ENCODE results near the gene FLCN. TPM values are rescaled to one million over a fixed set of nuclear protein-coding genes. Genes with fewer than 3 reads are reported as not detected.
"Not testable (repeated sequence)": the region's sequence is repeated elsewhere in the genome, so short reads cannot be mapped to it uniquely, and the experiment has no call there.

Gene FLCN
- polyA plus RNA-seq, 1 donor, result 116 TPM

GRCh38 chr17:17189559-17189958, 47.4 kb downstream of the FLCN start:
- peaks cover 33% of the 10 kb centered on the region for H3K36me3 ChIP-seq (ENCODE audit: control insufficient read depth, insufficient read depth, low read length)
- no peak overlapping the region for H3K27ac ChIP-seq (ENCODE audit: low read length)
- H3K9me3 ChIP-seq (ENCODE audit: control insufficient read depth, low read depth, low read length), result no peaks in the 10 kb centered on the region
- no peaks in the 10 kb centered on the region for H3K4me1 ChIP-seq (ENCODE audit: control insufficient read depth, insufficient read depth, low read length)
- 60% methylated on average over 1 of the region's 4 CpGs for WGBS (ENCODE audit: insufficient coverage, low lambda C conversion rate)
- H3K27me3 ChIP-seq (ENCODE audit: control insufficient read depth, insufficient read depth, low read length), result no peaks in the 10 kb centered on the region
- H3K4me3 ChIP-seq (ENCODE audit: low read length), result no peak overlapping the region
- no peak for DNase-seq

- WGBS (ENCODE audit: insufficient coverage, low lambda C conversion rate), result 60% methylated on average over 1 of the region's 4 CpGs
- no peaks in the 10 kb centered on the region for H3K9me3 ChIP-seq (ENCODE audit: control insufficient read depth, low read depth, low read length)
- H3K27me3 ChIP-seq (ENCODE audit: control insufficient read depth, insufficient read depth, low read length), result no peaks in the 10 kb centered on the region
- H3K4me3 ChIP-seq (ENCODE audit: low read length), result no peak overlapping the region
- no peaks in the 10 kb centered on the region for H3K4me1 ChIP-seq (ENCODE audit: control insufficient read depth, insufficient read depth, low read length)
- DNase-seq, result no peak
- peaks cover 42% of the 10 kb centered on the region for H3K36me3 ChIP-seq (ENCODE audit: control insufficient read depth, insufficient read depth, low read length)
- no peak overlapping the region for H3K27ac ChIP-seq (ENCODE audit: low read length)
Observed at GRCh38 chr17:17188586-17188985, 48.4 kb downstream of the FLCN start.

GRCh38 chr17:17186551-17187505, 50.1 kb downstream of the FLCN start:
- Histone ChIP-seq H3K9me3 (ENCODE audit: control insufficient read depth, low read depth, low read length) (no peaks in the 10 kb centered on the region), H3K27me3 (ENCODE audit: control insufficient read depth, insufficient read depth, low read length) (no peaks in the 10 kb centered on the region), H3K4me1 (ENCODE audit: control insufficient read depth, insufficient read depth, low read length) (no peaks in the 10 kb centered on the region), H3K4me3 (ENCODE audit: low read length) (no peak overlapping the region), H3K36me3 (ENCODE audit: control insufficient read depth, insufficient read depth, low read length) (peaks cover 57% of the 10 kb centered on the region), H3K27ac (ENCODE audit: low read length) (no peak overlapping the region)
- WGBS (ENCODE audit: insufficient coverage, low lambda C conversion rate), result 90% methylated on average over 2 of the region's 14 CpGs
- DNase-seq, result no peak

GRCh38 chr17:17186051-17186450, 50.9 kb downstream of the FLCN start:
- Histone ChIP-seq H3K27ac (ENCODE audit: low read length) (no peak overlapping the region), H3K27me3 (ENCODE audit: control insufficient read depth, insufficient read depth, low read length) (no peaks in the 10 kb centered on the region), H3K4me3 (ENCODE audit: low read length) (no peak overlapping the region), H3K36me3 (ENCODE audit: control insufficient read depth, insufficient read depth, low read length) (peaks cover 64% of the 10 kb centered on the region), H3K9me3 (ENCODE audit: control insufficient read depth, low read depth, low read length) (no peaks in the 10 kb centered on the region), H3K4me1 (ENCODE audit: control insufficient read depth, insufficient read depth, low read length) (no peaks in the 10 kb centered on the region)
- DNase-seq, result peak in 1 of 2 donors; percentile 53
- no CpG with 5 or more reads among the region's 3 CpGs for WGBS (ENCODE audit: insufficient coverage, low lambda C conversion rate)

- H3K4me1 ChIP-seq (ENCODE audit: control insufficient read depth, insufficient read depth, low read length); H3K4me3 ChIP-seq (ENCODE audit: low read length); H3K9me3 ChIP-seq (ENCODE audit: control insufficient read depth, low read depth, low read length); H3K27me3 ChIP-seq (ENCODE audit: control insufficient read depth, insufficient read depth, low read length); DNase-seq; H3K27ac ChIP-seq (ENCODE audit: low read length): not testable (repeated sequence)
- peaks cover 73% of the 10 kb centered on the region for H3K36me3 ChIP-seq (ENCODE audit: control insufficient read depth, insufficient read depth, low read length)
- 93% methylated on average over 2 of the region's 13 CpGs for WGBS (ENCODE audit: insufficient coverage, low lambda C conversion rate)
Observed at GRCh38 chr17:17184985-17185757, 51.8 kb downstream of the FLCN start.

GRCh38 chr17:17183744-17184143, 53.2 kb downstream of the FLCN start:
- H3K4me3 ChIP-seq (ENCODE audit: low read length), result no peak overlapping the region
- DNase-seq, result no peak
- no peak overlapping the region for H3K27ac ChIP-seq (ENCODE audit: low read length)
- H3K27me3 ChIP-seq (ENCODE audit: control insufficient read depth, insufficient read depth, low read length), result no peaks in the 10 kb centered on the region
- no CpG with 5 or more reads among the region's 4 CpGs for WGBS (ENCODE audit: insufficient coverage, low lambda C conversion rate)
- no peaks in the 10 kb centered on the region for H3K9me3 ChIP-seq (ENCODE audit: control insufficient read depth, low read depth, low read length)
- peaks cover 83% of the 10 kb centered on the region for H3K36me3 ChIP-seq (ENCODE audit: control insufficient read depth, insufficient read depth, low read length)
- no peaks in the 10 kb centered on the region for H3K4me1 ChIP-seq (ENCODE audit: control insufficient read depth, insufficient read depth, low read length)

GRCh38 chr17:17182598-17183136, 54.3 kb downstream of the FLCN start:
- H3K27me3 ChIP-seq (ENCODE audit: control insufficient read depth, insufficient read depth, low read length), result no peaks in the 10 kb centered on the region
- no peak overlapping the region for H3K4me3 ChIP-seq (ENCODE audit: low read length)
- no CpG with 5 or more reads among the region's 6 CpGs for whole genome bisulfite sequencing (ENCODE audit: insufficient coverage, low lambda C conversion rate)
- H3K27ac ChIP-seq (ENCODE audit: low read length), result no peak overlapping the region
- peaks cover 86% of the 10 kb centered on the region for H3K36me3 ChIP-seq (ENCODE audit: control insufficient read depth, insufficient read depth, low read length)
- no peak for DNase-seq
- H3K4me1 ChIP-seq (ENCODE audit: control insufficient read depth, insufficient read depth, low read length), result no peaks in the 10 kb centered on the region
- no peaks in the 10 kb centered on the region for H3K9me3 ChIP-seq (ENCODE audit: control insufficient read depth, low read depth, low read length)

GRCh38 chr17:17181666-17182597, 55.0 kb downstream of the FLCN start:
- no peak for DNase-seq
- H3K4me1 ChIP-seq (ENCODE audit: control insufficient read depth, insufficient read depth, low read length), result no peaks in the 10 kb centered on the region
- H3K9me3 ChIP-seq (ENCODE audit: control insufficient read depth, low read depth, low read length), result no peaks in the 10 kb centered on the region
- H3K4me3 ChIP-seq (ENCODE audit: low read length), result no peak overlapping the region
- H3K27me3 ChIP-seq (ENCODE audit: control insufficient read depth, insufficient read depth, low read length), result no peaks in the 10 kb centered on the region
- no CpG with 5 or more reads among the region's 15 CpGs for WGBS (ENCODE audit: insufficient coverage, low lambda C conversion rate)
- H3K36me3 ChIP-seq (ENCODE audit: control insufficient read depth, insufficient read depth, low read length), result peaks cover 86% of the 10 kb centered on the region
- no peak overlapping the region for H3K27ac ChIP-seq (ENCODE audit: low read length)

GRCh38 chr17:17180741-17181525, 56.0 kb downstream of the FLCN start:
- Histone ChIP-seq H3K36me3 (ENCODE audit: control insufficient read depth, insufficient read depth, low read length) (peaks cover 88% of the 10 kb centered on the region), H3K9me3 (ENCODE audit: control insufficient read depth, low read depth, low read length) (no peaks in the 10 kb centered on the region), H3K27ac (ENCODE audit: low read length) (no peak overlapping the region), H3K27me3 (ENCODE audit: control insufficient read depth, insufficient read depth, low read length) (no peaks in the 10 kb centered on the region), H3K4me3 (ENCODE audit: low read length) (no peak overlapping the region), H3K4me1 (ENCODE audit: control insufficient read depth, insufficient read depth, low read length) (no peaks in the 10 kb centered on the region)
- no peak for DNase-seq
- 100% methylated on average over 3 of the region's 13 CpGs for WGBS (ENCODE audit: insufficient coverage, low lambda C conversion rate)
